Fibroblast of skin of left quadriceps (primary cell): ENCODE measurements around the gene NSUN6.
"Not testable (repeated sequence)": the region's sequence is repeated elsewhere in the genome, so short reads cannot be mapped to it uniquely, and the experiment has no call there.

Source experiments
- DNase-seq, 2 experiments: peaks; one replicate each; pipeline ENCODE4 v3.0.0-alpha.2; 2013; ENCODE audit warnings: low read depth in 2 of 2

The NSUN6 gene

GRCh38 chr10:18610517-18610916, 40.9 kb downstream of the NSUN6 start:
- no peak for DNase-seq

- no peak for DNase-seq
These were observed 42.8 kb downstream of the NSUN6 start for GRCh38 chr10:18608596-18608995.

GRCh38 chr10:18607503-18608378, 43.6 kb downstream of the NSUN6 start:
- DNase-seq = peak; percentile 71 to 74

GRCh38 chr10:18606051-18606695, 45.2 kb downstream of the NSUN6 start:
- DNase-seq = no peak

GRCh38 chr10:18601321-18601720, 50.1 kb downstream of the NSUN6 start:
- DNase-seq = no peak

GRCh38 chr10:18599392-18599791, 52.0 kb downstream of the NSUN6 start:
- DNase-seq = no peak

GRCh38 chr10:18594574-18595156, 56.7 kb downstream of the NSUN6 start:
- no peak for DNase-seq

- DNase-seq = not testable (repeated sequence)
These were observed 60.2 kb downstream of the NSUN6 start for GRCh38 chr10:18591141-18591540.

GRCh38 chr10:18586637-18587036, 64.8 kb downstream of the NSUN6 start:
- not testable (repeated sequence) for DNase-seq

- DNase-seq = no peak
These were observed 67.7 kb downstream of the NSUN6 start for GRCh38 chr10:18583575-18584270.

GRCh38 chr10:18582803-18583202, 68.6 kb downstream of the NSUN6 start:
- no peak for DNase-seq

GRCh38 chr10:18577823-18578685, 73.3 kb downstream of the NSUN6 start:
- no peak for DNase-seq

GRCh38 chr10:18576586-18576985, 74.8 kb downstream of the NSUN6 start:
- no peak for DNase-seq

- no peak for DNase-seq
These were observed 78.3 kb downstream of the NSUN6 start for GRCh38 chr10:18572959-18573561.

GRCh38 chr10:18571780-18572179, 79.6 kb downstream of the NSUN6 start:
- DNase-seq = no peak

GRCh38 chr10:18571076-18571475, 80.3 kb downstream of the NSUN6 start:
- no peak for DNase-seq

GRCh38 chr10:18570386-18570785, 81.0 kb downstream of the NSUN6 start:
- DNase-seq = not testable (repeated sequence)

GRCh38 chr10:18567343-18567856, 84.0 kb downstream of the NSUN6 start:
- no peak for DNase-seq

- DNase-seq = no peak
These were observed 85.2 kb downstream of the NSUN6 start for GRCh38 chr10:18566177-18566576.

GRCh38 chr10:18565006-18565405, 86.4 kb downstream of the NSUN6 start:
- DNase-seq = no peak
